ENCODE measurements around the gene ATP2A2. TPM values are rescaled to one million over a fixed set of nuclear protein-coding genes. Genes with fewer than 3 reads are reported as not detected.
A peak's percentile ranks its signal among the peaks of the same experiment; 100 is the strongest.

Gene ATP2A2
- total and polyA plus RNA-seq, 10 donors, result 7.8 to 143 (median 107) TPM

DNA sequence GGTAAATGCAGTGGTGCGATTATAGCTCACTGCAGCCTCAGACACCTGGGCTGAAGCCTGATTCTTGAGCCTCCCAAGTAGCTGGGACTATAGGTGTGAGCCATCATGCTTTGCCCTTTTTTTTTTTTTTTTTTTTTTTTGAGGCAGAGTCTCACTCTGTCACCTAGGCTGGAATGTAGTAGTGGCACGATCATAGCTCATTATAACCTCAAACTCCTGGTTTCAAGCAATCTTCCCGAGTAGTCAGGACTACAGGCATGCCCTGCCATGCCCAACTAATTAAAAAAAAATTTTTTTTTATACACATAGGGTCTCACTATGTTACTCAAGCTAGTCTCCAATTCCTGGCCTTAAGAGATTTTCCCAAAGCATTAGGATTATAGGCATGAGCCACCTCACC, 6.9 kb downstream of the ATP2A2 start:
- WGBS, 5 donors, result 91 to 97% (median 95%) methylated on average over 3 of the region's 3 CpGs
- intact Hi-C loops (cut with DNase I; ENCODE audit: low total_unique reads), result no loop called here
- Histone ChIP-seq H3K4me3 (no peak overlapping the region), H3K9me3 (no peaks in the 10 kb centered on the region), H3K4me1 (peaks cover 43 to 83% (median 71%) of the 10 kb centered on the region in 6 donors), H3K27me3 (replicated peaks in 1 of 7) (no peaks in the 10 kb centered on the region), H3K27ac (no peak overlapping the region), H3K36me3 (peaks cover 2 to 86% (median 39%) of the 10 kb centered on the region in 6 donors)
- DNase-seq, result no peak
- TF ChIP-seq, protein P1, sequence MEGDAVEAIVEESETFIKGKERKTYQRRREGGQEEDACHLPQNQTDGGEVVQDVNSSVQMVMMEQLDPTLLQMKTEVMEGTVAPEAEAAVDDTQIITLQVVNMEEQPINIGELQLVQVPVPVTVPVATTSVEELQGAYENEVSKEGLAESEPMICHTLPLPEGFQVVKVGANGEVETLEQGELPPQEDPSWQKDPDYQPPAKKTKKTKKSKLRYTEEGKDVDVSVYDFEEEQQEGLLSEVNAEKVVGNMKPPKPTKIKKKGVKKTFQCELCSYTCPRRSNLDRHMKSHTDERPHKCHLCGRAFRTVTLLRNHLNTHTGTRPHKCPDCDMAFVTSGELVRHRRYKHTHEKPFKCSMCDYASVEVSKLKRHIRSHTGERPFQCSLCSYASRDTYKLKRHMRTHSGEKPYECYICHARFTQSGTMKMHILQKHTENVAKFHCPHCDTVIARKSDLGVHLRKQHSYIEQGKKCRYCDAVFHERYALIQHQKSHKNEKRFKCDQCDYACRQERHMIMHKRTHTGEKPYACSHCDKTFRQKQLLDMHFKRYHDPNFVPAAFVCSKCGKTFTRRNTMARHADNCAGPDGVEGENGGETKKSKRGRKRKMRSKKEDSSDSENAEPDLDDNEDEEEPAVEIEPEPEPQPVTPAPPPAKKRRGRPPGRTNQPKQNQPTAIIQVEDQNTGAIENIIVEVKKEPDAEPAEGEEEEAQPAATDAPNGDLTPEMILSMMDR (IDR thresholded peaks at IDR 0.05 in 8 of 11, conservative IDR thresholded peaks at IDR 0.05 in 3 of 11), result no peak
- no peak for TF ChIP-seq POLR2AphosphoS5 (IDR thresholded peaks at IDR 0.05)
- no peak for TF ChIP-seq POLR2A (IDR thresholded peaks at IDR 0.05)

DNA sequence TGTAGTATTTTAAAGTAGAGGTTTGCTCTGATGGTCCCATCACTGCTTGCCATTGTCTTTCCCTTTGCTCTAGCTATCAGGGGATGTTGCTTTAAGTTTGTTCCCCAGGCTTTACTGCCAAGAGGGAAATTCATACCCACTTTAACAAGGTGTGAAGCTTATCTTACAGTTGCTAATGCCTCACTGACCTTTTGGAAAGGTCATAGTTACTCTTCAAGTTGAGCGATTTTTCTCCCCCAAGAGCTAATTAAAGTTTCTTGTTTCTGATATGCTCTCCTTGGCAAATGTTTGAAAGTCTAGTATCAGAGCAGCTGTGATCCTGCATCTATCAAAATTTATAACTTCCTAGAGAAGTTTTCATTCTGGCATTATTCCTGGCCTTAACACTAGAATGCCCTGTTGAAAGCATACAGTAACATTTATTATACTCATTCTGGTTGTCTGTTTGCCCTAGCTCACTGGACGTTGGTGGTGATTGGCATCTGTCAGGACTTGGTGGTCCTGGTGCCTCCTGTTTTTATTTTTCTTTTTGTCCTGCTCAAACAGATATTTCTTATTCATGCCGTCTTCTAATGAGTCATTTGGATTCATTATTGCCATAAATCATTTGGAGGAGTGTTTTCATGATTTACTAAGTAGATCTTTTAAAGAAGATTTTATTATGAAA, 8.1 kb downstream of the ATP2A2 start:
- H3K4me1 ChIP-seq, result peaks cover 31 to 71% (median 59%) of the 10 kb centered on the region in 6 donors
- H3K4me3 ChIP-seq, result no peak overlapping the region
- 45 to 61% (median 56%) methylated on average over 3 of the region's 3 CpGs for WGBS, 5 donors
- H3K36me3 ChIP-seq, result peaks cover 2 to 91% (median 43%) of the 10 kb centered on the region in 6 donors
- intact Hi-C loops (cut with DNase I; ENCODE audit: low total_unique reads), result no loop called here
- TF ChIP-seq, protein P1 (IDR thresholded peaks at IDR 0.05 in 8 of 11, conservative IDR thresholded peaks at IDR 0.05 in 3 of 11), result no peak
- no peak for TF ChIP-seq POLR2AphosphoS5 (IDR thresholded peaks at IDR 0.05)
- TF ChIP-seq POLR2A (IDR thresholded peaks at IDR 0.05), result no peak
- DNase-seq, result no peak
- no peaks in the 10 kb centered on the region for H3K9me3 ChIP-seq
- H3K27me3 ChIP-seq (replicated peaks in 1 of 7), result no peaks in the 10 kb centered on the region
- peak overlapping the region in 3 of 8 donors; percentile 11 to 36 (median 16) for H3K27ac ChIP-seq

DNA sequence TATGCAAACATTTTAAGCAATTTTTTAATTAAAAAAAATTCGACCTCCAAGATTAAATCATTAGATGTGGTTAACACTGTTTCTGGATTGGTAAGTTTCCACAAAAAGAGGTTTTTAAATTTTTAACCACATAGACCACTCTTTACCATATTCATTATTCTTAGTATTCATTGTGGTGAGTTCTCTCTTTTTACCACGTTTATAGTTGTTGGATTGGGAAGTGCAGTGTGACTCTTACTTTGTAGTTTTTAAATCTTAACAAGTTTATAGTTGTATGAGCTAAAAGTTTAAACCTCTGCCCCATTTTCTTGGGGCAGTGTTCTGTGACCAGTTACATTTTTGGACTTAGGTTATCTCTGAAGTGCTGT, 8.6 kb downstream of the ATP2A2 start:
- no peak overlapping the region for H3K4me3 ChIP-seq
- intact Hi-C loops (cut with DNase I; ENCODE audit: low total_unique reads), result no loop called here
- WGBS, 5 donors, result 15 to 23% (median 18%) methylated on average over 2 of the region's 2 CpGs
- H3K36me3 ChIP-seq, result peaks cover 2 to 93% (median 47%) of the 10 kb centered on the region in 6 donors
- no peaks in the 10 kb centered on the region for H3K9me3 ChIP-seq
- H3K27me3 ChIP-seq (replicated peaks in 1 of 7), result no peaks in the 10 kb centered on the region
- no peak overlapping the region for H3K27ac ChIP-seq
- no peak for DNase-seq
- TF ChIP-seq, protein P1 (IDR thresholded peaks at IDR 0.05 in 8 of 11, conservative IDR thresholded peaks at IDR 0.05 in 3 of 11), result no peak
- TF ChIP-seq POLR2AphosphoS5 (IDR thresholded peaks at IDR 0.05) (no peak), POLR2A (IDR thresholded peaks at IDR 0.05) (no peak)
- peaks cover 28 to 65% (median 54%) of the 10 kb centered on the region in 6 donors for H3K4me1 ChIP-seq

DNA sequence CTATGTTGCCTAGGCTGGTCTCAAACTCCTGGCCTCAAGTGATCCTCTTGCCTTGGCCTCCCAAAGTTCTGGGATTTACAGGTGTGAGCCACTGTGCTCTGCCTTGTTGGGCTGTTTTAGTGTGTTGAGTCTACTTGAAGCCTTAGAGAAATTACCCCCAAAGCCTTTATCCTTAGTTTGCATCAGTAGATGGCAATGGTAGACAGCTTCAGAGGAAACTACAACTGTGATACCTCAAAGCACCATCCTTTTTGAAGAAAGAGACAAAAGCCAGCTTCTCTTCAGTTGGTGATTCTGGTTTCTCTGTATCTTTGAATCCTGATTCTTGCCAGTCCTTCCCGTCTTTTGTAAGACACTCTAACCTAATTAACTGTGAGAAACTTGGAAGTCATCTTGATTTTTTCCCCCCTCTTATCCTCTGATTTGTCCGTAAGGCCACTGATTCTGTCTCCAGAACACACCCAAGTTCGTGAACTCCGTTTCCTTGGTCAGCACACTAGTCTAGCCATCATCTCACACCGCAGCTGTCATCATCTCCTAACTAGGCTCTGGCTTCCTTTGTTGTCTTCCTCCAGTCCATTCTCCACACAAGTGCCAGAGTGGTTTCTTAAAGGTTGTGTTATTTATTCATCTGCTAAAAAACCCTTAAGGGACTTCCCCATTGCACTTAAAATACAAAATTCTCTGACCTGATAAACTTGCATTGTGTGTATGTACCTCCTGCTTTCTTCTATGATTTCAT, 20.2 kb downstream of the ATP2A2 start:
- Histone ChIP-seq H3K9me3 (no peaks in the 10 kb centered on the region), H3K36me3 (peaks cover 1 to 100% (median 69%) of the 10 kb centered on the region in 6 donors), H3K27ac (no peak overlapping the region), H3K4me1 (peaks cover 0 to 56% (median 28%) of the 10 kb centered on the region in 6 donors), H3K27me3 (replicated peaks in 1 of 7) (no peaks in the 10 kb centered on the region), H3K4me3 (no peak overlapping the region)
- intact Hi-C loops (cut with DNase I; ENCODE audit: low total_unique reads), result no loop called here
- 64 to 75% (median 67%) methylated on average over 5 of the region's 5 CpGs for WGBS, 5 donors
- DNase-seq, result no peak
- TF ChIP-seq POLR2A (IDR thresholded peaks at IDR 0.05), result no peak
- no peak for TF ChIP-seq POLR2AphosphoS5 (IDR thresholded peaks at IDR 0.05)
- TF ChIP-seq, protein P1 (IDR thresholded peaks at IDR 0.05 in 8 of 11, conservative IDR thresholded peaks at IDR 0.05 in 3 of 11), result no peak
